KMS-11 (cell line): Measurements from ENCODE around the gene BEST1.
"Not testable (repeated sequence)": the region's sequence is repeated elsewhere in the genome, so short reads cannot be mapped to it uniquely, and the experiment has no call there.

Experiments
- H2AFZ ChIP-seq: fragments of 200-600 bp; sonication (generic); 2 replicates; pipeline ENCODE4 v1.6.1; 2016; ENCODE audit warnings: antibody characterized with exemption, mixed run types, low read depth
- H3K27ac ChIP-seq: fragments of 200-600 bp; sonication (generic); 2 replicates; pipeline ENCODE4 v1.6.1; 2016; ENCODE audit warnings: mild to moderate bottlenecking, mixed run types
- H3K27me3 ChIP-seq: fragments of 200-600 bp; sonication (generic); 2 replicates; pipeline ENCODE4 v1.6.1; 2017; ENCODE audit warnings: mild to moderate bottlenecking, low read depth, mixed run types, moderate library complexity; ENCODE audit not compliant: insufficient read depth
- H3K36me3 ChIP-seq: fragments of 200-600 bp; sonication (generic); 2 replicates; pipeline ENCODE4 v1.6.1; 2017; ENCODE audit warnings: mild to moderate bottlenecking, mixed run types; ENCODE audit not compliant: insufficient read depth
- H3K4me1 ChIP-seq: fragments of 200-600 bp; sonication (generic); 2 replicates; pipeline ENCODE4 v1.6.1; 2016; ENCODE audit warnings: mild to moderate bottlenecking, low read depth, mixed run types; ENCODE audit not compliant: poor library complexity, severe bottlenecking
- H3K4me2 ChIP-seq: fragments of 200-600 bp; sonication (generic); 2 replicates; pipeline ENCODE4 v1.7.0; 2016; ENCODE audit warnings: mild to moderate bottlenecking, mixed run types
- H3K4me3 ChIP-seq: fragments of 200-600 bp; sonication (generic); IDR thresholded peaks from 2 replicates; pipeline ENCODE4 v1.6.1; 2017; ENCODE audit warnings: low read depth, low read length, mixed read lengths; ENCODE audit not compliant: insufficient read depth
- H3K79me2 ChIP-seq: fragments of 200-600 bp; sonication (generic); 2 replicates; pipeline ENCODE4 v1.6.1; 2016; ENCODE audit warnings: low read depth, mixed run types; ENCODE audit not compliant: insufficient read depth
- H3K9ac ChIP-seq: fragments of 200-600 bp; sonication (generic); 2 replicates; pipeline ENCODE4 v1.6.1; 2016; ENCODE audit warnings: mild to moderate bottlenecking, mixed run types
- H4K20me1 ChIP-seq: fragments of 200-600 bp; sonication (generic); 2 replicates; pipeline ENCODE4 v1.6.1; 2016; ENCODE audit warnings: mild to moderate bottlenecking, mixed run types; ENCODE audit not compliant: insufficient read depth
- CTCF ChIP-seq: fragments of 200-600 bp; sonication (generic); conservative IDR thresholded peaks from 2 replicates; pipeline ENCODE4 v1.6.1; 2017; ENCODE audit warnings: low read depth, mild to moderate bottlenecking, antibody characterized with exemption, low read length, moderate library complexity, mixed read lengths

The BEST1 gene

DNA sequence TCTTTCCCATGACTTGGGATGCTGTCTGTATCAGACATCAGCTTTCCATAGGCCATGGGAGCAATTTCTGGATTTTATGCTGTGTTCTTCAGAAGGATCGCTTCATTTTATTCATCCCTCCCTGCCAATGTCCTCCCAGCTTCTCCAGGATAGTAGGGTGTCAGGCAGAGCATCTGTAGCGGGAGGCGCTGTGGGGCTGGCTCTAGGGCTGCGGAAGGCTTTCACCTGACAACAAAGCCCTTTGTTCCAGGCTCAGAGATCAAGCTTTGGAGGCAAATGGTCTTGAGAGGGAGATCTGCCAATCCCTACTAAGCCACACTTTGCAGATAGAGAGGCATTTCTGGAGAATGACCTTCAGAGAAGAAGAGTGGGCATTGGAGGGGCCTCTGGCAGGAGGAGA, 46.8 kb downstream of the BEST1 start:
- H3K36me3 ChIP-seq = no peaks in the 10 kb centered on the region
- no peak for TF ChIP-seq CTCF

DNA sequence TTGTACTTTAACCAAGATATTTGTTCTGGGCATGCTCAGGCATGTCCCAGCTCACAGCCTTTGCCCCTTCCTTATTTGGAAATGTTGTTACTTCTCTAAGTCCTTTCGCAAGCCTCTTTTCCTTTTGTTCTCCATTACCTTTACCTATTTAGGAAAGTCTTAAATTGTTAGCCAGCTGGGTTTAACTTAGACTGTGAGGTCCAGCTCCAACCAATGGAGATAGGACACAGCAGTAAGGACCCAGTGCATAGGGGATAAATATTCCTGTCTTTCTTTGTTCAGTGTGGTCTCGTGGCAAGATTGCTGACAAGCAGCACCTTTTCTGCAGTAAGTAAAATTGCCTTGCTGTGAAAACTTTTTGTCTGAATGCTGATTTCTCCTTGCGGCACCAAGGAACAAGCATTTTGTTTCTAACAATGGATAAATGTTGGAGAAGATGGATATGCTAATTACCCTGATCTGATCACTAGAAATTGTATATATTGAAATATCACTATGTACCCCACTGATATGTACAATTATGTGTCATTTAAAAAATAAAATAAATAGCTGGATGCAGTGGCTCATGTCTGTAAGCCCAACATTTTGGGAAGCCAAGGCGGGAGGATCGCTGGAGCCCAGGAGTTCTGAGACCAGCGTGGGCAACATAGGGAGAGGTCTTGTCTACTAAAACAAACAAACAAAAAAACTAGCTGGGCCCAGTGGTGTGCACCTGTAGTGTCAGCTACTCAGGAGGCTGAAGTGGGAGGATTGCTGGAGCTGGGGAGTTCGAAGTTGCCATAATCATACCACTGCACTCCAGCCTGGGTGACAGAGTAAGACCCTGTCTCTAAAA, 49.2 kb downstream of the BEST1 start:
- Histone ChIP-seq H3K27ac (no peak overlapping the region), H3K4me1 (no peaks in the 10 kb centered on the region), H3K4me2 (no peak overlapping the region)

More for the DNA sequence above, 46.8 kb downstream of the BEST1 start:
- no peaks in the 10 kb centered on the region for H3K4me1 ChIP-seq
- no peaks in the 10 kb centered on the region for H3K27me3 ChIP-seq
- no peak overlapping the region for H2AFZ ChIP-seq
- no peaks in the 10 kb centered on the region for H4K20me1 ChIP-seq
- no peaks in the 10 kb centered on the region for H3K79me2 ChIP-seq
- H3K9ac ChIP-seq = no peak overlapping the region
- H3K4me3 ChIP-seq = no peak overlapping the region
- no peak overlapping the region for H3K4me2 ChIP-seq
- H3K27ac ChIP-seq = no peak overlapping the region

GRCh38 chr11:62000539-62001446, 50.6 kb downstream of the BEST1 start:
- Histone ChIP-seq H3K36me3 (no peaks in the 10 kb centered on the region), H3K79me2 (no peaks in the 10 kb centered on the region), H3K4me2 (no peak overlapping the region), H3K4me1 (no peaks in the 10 kb centered on the region), H4K20me1 (no peaks in the 10 kb centered on the region), H3K4me3 (no peak overlapping the region), H3K27ac (no peak overlapping the region), H3K9ac (no peak overlapping the region), H3K27me3 (no peaks in the 10 kb centered on the region), H2AFZ (no peak overlapping the region)
- no peak for TF ChIP-seq CTCF

More for the DNA sequence above, 49.2 kb downstream of the BEST1 start:
- no peaks in the 10 kb centered on the region for H4K20me1 ChIP-seq
- H3K36me3 ChIP-seq = no peaks in the 10 kb centered on the region
- H3K79me2 ChIP-seq = no peaks in the 10 kb centered on the region
- no peak overlapping the region for H3K9ac ChIP-seq
- no peak overlapping the region for H2AFZ ChIP-seq
- no peak overlapping the region for H3K4me3 ChIP-seq
- H3K27me3 ChIP-seq = no peaks in the 10 kb centered on the region
- TF ChIP-seq CTCF = no peak

DNA sequence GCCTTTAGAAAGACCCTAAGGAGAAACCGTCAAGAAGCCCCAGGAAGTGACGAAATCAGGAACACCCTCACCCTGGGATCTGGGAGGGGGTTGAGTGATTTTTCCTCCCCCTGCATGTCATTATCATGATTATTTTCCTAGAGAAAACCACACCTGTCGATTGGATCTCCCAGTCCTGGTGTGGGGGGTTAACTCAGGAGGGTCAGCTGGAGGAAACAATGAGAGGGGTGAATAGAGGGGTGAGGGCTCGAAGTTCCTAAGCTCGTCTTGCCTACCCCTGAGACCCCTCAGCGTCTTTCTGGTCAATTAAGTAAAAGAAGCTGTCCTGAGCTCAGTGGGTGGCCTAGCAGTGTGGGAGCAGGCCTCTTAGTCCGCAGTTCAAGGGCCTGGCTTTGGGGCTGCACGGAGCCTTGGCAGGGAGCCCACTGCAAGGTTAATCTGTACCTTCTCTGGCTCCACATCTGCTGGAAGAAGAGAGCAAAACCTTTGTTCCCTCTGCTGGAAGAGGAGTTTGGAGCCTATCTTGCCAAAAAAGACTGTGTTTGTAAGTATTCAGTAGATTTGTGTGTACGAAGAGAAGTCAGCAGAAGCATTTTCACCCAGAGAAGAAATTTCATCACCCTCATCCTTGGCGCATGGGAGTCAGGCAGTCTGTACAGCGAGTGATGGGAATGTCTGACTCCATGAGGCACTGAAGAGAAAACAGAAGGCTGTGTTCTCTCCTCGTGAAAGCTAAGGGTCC, 51.5 kb downstream of the BEST1 start:
- Histone ChIP-seq H2AFZ (no peak overlapping the region), H3K27ac (no peak overlapping the region), H3K4me3 (no peak overlapping the region), H3K36me3 (no peaks in the 10 kb centered on the region), H3K9ac (no peak overlapping the region), H3K27me3 (no peaks in the 10 kb centered on the region), H3K4me2 (no peak overlapping the region), H3K79me2 (no peaks in the 10 kb centered on the region), H4K20me1 (no peaks in the 10 kb centered on the region), H3K4me1 (no peaks in the 10 kb centered on the region)
- TF ChIP-seq CTCF = no peak

DNA sequence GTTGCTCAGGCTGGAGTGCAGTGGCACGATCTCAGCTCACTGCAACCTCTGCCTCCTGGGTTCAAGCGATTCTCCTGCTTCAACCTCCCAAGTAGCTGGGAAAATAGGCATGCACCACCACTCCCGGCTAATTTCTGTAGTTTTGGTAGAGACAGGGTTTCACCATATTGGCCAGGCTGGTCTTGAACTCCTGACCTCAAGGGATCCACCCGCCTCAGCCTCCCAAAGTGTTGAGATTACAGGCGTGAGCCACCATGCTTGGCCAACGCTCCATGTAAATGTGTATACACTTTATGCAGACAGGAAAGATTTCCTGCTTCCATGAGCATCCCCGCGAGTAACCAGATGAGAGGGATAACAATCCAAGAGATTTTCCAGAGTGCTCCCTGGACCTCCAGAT, 52.1 kb downstream of the BEST1 start:
- H3K4me2 ChIP-seq, H3K4me3 ChIP-seq, H3K4me1 ChIP-seq, H3K9ac ChIP-seq, H2AFZ ChIP-seq, H3K27me3 ChIP-seq, H3K79me2 ChIP-seq, H4K20me1 ChIP-seq, H3K36me3 ChIP-seq, H3K27ac ChIP-seq: not testable (repeated sequence)
